Nucleus accumbens (tissue), 56 donors: ENCODE results near the gene TCF12.
"Not testable (repeated sequence)": the region's sequence is repeated elsewhere in the genome, so short reads cannot be mapped to it uniquely, and the experiment has no call there.

Experiments
- DNase-seq, 56 donors: peaks; one replicate each; lab custom pipeline; 2025; lab: John Stamatoyannopoulos, UW

Gene TCF12

DNA sequence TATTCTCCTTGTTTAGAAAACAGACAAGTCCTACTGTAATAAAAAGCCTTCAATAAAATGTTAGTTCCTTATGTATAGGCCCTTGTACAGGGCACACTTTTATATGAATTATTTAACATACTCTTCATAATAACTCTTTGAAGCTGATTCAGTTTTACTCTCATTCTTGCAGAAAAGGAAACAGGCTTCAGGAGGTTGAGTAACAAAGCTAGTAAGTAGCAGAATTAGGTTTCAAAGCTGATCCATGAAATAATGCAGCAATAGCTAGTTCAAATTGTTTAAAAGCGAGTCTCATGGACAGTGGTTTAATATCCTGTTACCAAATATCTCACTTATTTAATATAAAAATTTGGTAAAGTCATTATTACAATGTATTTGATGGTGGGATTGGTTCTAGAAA is 25.0 kb downstream of the TCF12 start:
- no peak for DNase-seq

DNA sequence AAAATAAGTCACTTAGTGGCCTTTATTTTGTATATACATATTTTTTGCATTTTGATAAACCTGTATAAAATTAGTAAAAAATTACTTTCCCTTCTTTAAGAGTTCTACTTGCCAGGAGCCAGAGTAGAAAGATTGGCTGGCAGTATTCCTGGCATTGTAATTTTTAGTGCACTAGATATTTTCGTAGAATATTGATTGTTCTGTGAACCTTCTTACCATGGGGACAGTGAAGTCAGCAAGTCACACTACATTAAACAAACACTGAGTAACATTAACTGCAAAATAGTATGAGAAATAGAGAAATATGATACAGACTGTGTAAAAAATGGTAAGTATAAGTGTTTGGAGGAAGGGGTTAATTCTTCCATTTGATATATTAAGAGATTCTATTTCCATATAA is 26.0 kb downstream of the TCF12 start:
- no peak for DNase-seq

DNA sequence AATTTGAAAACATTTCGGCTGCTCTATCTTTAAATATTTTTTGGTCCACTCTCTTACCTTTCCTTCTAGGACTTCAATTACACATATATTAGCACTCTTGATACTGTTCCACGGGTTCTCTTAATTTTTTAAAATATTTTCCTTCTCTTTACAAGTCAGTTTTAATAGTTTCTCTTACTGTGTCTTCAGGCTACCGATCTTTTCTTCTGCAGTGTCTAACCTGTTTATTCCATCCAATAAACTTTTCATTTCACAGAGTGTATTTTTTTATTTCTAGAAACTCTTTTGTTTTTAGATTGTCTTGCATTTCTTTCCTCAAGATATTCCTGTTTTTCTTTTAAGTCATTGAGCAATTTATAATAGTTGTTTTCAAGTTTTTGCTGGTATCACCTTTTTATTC is 27.7 kb downstream of the TCF12 start:
- DNase-seq: no peak

DNA sequence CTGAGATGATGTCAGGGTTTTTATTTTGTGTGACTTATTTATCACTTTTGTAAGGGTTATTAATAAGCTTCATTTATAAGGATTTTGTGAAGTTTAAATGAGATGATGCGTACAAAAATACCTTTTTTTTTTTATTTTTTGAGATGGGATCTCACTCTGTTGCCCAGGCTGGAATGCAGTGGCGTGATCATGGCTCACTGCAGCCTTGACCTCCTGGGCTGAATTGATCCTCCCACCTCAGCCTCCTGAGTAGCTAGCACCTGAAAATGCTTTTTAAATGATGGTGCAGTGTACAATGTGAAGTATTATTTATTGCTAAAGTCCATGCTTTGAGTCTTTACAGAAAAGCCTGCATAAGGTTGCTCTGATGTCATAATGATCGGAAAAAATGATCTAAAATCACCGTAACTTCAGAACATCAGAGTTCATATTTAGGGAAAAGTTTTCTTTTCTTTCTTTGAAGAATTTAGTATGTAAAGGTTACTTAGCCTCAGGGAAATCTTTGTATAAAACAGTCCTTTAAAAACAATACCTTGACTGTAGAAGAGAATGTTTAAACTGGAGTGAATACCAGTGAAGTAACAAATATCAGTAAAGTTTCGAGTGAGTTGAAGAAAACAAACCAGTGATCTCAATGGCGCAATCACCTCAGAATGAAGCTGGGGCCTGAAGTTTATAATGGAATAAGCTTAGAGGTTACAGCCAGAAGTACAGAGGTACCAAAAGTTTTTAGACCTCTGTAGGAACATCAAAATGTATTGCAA is 29.7 kb downstream of the TCF12 start:
- DNase-seq: no peak

DNA sequence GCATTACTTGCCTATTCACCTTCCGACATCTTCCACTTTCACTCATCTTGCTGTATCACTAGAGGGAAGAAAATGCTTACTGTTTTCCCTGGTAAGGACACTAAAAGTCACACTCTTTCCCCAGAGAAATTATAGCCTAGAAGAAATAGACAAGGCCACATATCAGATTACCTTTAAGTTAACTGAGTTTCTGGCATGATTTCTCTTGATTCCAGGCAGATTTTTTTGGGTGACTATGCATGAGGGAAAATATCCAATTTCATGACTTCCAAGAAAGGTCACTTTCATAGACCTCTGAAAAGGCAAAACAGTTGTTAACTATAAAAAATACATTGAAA is 30.3 kb downstream of the TCF12 start:
- DNase-seq: no peak

DNA sequence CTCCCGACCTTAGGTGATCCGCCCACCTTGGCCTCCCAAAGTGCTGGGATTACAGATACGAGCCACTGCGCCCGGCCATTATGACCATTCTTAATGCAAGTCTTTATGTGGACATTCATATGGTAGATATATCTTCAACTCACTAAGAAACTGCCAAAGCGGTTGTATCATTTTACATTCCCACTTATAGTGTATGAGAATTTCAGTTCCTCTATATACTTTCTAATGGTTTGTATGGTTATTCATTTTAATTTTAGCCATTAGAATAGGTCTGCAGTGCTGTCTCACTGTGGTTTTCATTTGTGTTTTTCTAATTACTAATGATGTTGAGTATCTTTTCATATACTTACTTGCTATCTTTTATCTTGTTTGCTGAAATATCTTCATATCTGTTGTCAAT is 32.5 kb downstream of the TCF12 start:
- DNase-seq: no peak

DNA sequence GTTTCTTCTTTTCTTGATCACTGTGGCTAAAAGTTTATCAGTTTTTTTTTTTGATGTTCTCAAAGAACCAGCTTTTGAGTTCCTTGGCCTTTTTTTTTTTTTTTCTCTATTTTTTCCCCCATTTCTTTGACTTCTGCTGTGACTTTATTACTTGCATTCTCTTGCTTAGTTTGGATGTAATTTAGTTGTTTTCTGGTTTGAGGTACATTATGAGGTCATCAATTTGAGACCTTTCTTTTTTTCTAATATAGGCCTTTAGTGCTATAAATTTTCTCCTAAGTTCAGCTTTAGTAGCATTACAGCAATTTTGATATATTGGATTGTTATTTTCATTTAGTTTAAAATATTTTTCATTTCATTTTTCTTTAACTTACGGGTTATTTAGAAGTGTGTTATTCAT is 35.3 kb downstream of the TCF12 start:
- DNase-seq: no peak

DNA sequence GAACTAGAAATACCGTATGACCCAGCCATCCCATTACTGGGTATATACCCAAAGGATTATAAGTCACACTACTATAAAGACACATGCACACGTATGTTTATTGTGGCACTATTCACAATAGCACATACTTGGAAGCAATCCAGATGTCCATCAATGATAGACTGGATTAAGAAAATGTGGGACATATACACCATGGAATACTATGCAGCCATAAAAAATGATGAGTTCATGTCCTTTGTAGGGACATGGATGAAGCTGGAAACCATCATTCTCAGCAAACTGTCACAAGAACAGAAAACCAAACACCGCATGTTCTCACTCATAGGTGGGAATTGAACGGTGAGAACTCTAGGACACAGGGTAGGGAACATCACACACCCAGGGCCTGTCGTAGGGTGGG is 36.6 kb downstream of the TCF12 start:
- DNase-seq: not testable (repeated sequence)

DNA sequence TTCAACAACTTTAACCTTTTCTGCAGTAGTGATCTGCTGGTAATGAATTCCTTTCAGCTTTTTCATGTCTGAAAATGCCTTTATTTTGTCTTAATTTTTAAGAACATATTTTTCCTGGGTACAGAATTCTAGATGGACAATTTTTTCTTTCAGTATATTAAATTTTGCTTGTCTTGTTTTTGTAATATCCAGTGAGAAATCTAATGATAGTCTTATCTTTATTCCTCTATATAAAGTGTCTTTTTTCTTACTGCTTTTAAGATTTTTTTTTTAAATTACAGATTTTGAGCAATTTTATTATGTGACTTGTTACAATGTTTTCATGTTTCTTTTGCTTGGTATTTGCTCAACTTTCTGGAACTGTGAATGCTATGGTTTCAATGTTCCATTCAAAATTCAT is 38.1 kb downstream of the TCF12 start:
- no peak for DNase-seq

DNA sequence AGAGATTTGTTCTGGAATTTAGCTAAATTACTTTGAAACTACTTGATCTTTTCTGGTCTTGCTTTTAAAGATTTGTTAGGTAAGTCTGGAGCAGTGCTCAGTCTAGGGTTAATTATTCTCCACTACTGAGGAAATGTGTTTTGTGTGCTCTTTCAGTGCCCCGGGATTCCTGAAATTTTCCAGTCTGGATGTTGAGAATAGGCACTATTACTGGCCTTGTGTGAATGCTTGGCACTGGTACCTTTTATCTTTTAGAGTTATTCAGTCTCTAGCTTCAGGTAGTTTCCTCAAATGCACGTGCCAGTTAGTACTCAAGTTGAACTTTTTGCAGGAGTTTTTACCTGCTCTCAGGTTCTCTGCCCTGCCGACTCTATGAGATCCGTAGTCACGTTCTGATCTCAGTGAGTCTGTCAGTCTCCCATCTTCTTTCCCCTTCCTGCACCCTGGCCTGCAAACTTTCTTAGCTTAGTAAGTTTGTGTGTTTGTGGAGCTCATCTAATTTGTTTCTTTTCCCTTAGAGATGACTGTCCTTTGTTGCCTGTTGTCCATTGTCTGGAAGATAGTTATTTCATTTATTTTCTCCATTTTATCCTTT is 39.5 kb downstream of the TCF12 start:
- no peak for DNase-seq

DNA sequence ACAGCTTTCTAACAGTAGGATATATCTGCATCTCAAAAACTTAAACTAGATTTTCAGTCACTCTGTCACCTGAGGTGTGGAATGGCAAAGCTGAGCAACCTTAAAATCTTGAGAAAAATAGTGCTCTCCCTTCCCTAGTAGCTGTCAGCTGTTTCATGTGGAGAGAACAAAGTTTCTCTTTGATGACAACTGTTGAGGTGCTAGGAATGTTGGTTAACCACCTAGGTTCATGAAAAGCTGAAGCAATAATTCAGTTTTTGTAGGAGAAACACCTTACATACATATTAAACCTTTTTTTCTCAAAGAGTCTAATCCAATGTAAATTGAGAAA is 40.8 kb downstream of the TCF12 start:
- DNase-seq: no peak

DNA sequence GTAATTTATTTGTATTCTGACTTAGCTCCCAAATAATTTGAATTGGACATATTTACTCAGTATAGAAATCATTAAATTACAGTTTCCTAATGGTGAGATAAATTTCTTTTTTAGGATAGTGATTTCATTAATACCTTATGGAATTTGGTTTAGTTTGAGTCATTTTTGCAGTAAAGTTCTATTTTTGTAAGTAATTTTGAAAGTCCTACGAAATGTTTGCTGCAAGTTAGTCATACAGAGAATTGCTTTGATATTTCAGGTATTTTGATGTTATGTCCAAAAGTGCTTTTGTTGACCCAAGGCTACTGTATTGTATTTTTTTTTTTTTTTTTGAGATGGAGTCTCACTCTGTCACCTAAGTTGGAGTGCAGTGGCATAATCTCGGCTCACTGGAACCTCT is 41.7 kb downstream of the TCF12 start:
- no peak for DNase-seq

DNA sequence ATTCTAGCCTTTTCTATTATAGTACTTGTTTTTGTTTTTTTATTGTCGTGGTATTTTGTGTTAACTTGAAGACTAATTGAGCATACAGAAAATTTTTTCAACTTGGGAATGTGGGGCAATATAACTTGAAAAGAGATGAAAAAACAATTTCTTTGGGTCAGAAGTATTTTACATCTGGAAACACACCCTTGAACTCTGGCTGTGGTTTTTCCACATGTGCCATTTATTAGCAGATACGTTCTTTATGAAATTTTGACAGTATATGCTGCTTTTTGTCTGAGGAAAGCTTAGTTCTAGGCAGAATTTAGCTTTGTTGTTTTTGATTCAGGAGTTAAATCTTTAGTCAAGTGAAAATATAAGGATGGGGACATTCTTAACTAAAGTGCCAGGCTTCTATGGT is 44.7 kb downstream of the TCF12 start:
- no peak for DNase-seq

DNA sequence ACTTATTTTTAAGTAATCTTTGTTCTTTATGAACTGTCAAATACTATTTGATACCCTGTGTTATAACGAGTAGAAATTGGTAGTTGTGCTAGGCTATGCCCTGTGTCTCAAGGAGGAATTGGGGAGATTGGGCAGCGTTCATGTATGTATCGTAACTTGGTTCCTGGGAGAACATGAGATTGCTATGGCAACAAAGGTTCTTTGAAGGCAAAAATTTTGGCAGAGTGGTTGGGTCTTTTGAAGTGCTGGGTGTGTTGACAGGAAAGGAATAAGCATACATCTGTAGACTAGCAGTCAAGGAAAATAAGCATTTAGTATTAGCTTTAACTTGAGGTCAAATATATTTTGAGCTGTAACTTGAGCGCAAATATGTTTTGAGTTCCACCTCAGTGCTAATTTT is 45.3 kb downstream of the TCF12 start:
- DNase-seq: no peak

DNA sequence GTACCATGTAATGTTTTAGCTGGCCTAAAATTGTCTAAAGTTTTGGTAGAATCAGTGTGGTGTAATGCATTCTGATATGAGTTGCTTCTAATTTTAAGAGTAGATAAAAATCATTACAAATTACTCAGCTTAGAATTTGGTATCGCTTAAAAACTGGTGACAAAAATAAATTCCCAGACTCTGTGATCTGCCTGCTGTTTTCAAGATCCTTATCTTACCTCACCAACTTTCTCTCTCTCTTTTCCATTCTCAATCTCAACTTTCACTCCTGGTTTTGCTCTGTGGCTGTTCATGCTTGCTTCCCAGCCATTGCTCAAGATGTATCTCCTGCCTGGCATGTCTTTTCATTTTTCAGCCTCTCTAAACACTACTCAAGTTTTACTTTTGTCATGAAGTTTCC is 45.7 kb downstream of the TCF12 start:
- DNase-seq: no peak

DNA sequence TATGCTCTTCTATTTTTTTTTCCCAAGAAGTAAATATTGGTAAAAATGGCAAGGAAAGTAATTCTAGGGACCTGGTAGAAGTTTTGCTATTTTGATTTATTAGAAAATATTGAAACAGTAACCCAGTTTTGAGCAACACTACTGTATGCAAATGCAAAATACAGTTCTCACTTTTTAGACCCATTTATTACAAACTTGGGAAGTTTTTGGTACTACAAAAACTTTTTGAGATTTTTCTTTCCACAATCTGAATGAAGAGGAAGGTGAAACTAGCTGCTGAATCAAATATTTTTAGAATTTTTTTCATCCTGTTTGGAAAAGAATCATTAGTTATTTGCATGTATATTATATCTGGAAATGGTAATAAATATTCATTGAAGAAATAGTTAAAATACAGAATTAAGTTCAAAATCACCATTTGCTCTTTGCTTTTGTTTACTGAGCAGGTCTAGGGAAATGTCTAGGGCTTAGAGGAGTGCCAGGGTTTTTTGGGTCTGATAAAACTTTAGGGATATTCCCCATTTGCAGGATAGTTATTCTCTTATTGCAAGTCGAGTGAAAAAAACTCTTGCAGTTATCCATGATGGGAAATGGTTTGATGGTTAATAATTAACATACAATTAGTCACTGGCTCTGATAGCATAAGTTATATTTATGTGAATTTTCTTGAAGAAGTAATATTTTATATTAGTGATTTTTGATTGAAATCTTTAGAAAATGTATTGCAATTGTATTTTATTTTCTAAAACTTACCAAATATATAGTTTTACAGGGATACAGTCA is 47.0 kb downstream of the TCF12 start:
- no peak for DNase-seq

DNA sequence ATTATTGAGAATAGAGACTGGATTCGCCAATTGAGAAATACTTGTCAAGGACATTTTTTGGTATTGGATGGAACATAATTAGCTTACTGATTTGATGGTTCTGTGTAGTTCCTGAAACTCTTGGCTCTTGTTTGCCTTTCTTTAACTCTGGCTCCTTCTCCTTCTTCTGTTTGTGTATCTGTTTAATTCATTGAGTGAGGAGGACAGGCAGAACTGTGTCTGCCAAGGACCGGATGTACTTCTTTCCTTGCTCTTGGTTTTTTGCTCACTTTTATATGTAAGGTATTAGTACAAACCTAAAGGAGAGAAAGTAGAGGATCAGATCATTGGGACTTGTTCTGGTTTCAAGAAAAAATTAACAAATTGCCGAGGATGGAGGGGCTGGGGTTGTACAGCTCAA is 48.9 kb downstream of the TCF12 start:
- no peak for DNase-seq

DNA sequence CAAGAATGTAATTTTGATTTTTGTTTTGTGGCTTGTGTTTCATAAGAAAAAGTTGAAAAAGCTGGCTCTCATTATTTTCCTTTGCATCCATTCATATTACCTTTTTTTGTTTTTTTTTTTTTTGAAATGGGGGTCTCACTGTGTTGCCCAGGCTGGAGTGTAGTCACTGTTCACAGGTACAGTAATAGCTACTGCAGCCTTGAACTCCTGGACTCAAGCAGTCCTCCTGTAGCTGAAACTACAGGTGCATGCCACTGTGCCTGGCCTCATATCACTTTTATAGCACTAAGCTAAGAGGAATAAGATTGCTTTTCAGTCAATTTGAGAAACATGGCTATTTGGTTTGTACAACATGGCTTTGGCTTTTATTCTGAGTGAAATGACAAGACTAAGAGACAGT is 49.8 kb downstream of the TCF12 start:
- no peak for DNase-seq

DNA sequence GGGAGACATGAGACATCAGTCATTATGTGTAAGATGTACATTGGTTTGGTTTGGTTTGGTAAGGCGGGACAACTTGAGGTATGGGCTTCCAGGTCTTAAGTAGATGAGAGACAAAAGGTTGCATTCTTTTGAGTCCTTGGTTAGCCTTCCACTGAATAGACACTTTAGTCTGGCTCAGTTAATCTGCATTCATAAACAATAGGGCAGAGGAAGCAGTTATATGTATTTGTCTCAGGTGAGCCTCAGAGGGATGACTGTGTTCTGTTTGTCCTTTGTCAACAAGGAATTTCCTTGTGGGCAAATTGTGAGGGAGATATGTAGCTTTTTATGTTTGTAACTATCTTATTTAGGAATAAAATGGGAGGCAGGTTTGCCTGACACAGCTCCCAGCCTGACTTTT is 50.4 kb downstream of the TCF12 start:
- no peak for DNase-seq

DNA sequence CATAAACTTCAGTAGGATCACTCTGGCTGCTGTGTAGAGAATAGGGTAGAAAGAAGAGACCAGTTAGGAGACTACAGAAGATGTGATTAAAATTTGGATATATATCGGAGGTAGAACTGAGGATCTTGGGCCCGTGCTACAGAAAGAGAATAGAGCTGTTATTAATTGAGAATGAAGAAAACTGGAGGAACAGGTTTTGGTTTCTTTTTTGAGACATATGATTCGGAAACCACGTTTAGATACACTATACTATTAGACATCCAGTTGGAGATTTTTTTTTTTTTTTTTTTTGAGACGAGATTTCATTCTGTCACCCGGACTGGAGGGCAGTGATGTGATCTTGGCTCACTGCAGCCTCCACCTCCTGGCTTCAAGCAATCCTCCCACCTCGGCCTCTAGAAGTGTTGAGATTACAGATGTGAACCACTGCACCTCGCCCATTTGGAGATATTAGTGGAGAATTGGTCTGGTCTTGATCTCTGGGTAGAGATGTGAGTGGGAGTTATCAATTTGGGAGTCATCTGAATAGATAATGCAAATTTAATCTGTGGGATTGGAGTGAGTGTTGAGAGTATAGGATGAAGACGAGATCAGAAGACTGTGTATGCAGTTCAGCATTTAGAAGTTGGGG is 50.9 kb downstream of the TCF12 start:
- no peak for DNase-seq

DNA sequence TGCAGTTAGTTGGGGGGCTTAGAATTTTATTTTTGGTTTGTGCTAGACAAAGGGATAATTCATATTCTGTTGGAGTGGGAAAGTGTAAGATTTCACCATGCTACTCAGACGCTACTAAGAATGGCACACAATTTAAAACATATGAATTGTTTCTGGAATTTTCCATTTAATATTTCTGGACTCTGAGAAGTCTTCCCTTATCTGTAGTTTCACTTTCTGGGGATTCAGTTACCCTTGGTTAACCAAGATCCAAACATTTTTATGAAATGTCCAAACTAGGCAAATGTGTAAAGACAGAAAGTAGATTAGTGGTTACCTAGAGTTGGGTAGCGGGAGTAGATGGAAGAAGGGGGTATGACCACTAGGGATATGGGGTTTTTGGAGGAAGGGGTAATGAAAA is 53.1 kb downstream of the TCF12 start:
- no peak for DNase-seq

DNA sequence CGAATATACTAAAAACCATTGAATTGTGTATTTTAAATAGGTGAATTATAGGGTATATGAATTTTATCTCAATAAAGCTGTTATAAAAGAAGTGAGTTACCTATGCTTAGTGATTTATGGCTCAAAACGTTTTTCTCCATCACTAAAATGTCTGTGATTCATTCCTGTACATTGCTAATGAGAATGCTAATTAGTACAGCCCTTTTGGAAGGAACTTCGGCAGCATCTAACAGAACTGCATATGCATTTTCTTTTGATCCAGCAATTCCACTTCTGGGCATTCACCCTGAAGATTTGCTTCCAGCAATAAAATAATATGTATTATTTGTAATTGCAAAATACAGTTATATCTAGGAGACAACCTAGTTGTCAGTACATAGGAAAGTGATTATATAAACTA is 53.6 kb downstream of the TCF12 start:
- no peak for DNase-seq
